Type B pancreatic cell (in vitro differentiated cells): ENCODE results near the gene MIOX. TPM values are rescaled to one million over a fixed set of nuclear protein-coding genes. Genes with fewer than 3 reads are reported as not detected.
"Not testable (repeated sequence)": the region's sequence is repeated elsewhere in the genome, so short reads cannot be mapped to it uniquely, and the experiment has no call there.

Experiments used
- DNase-seq: peaks from one replicate; pipeline ENCODE4 v3.0.0; 2021; ENCODE audit warnings: mixed read lengths; ENCODE audit not compliant: unreplicated experiment; ENCODE audit errors: extremely low spot score
- H3K27ac Mint-ChIP-seq: 2 replicates; pipeline ENCODE4 v1.8.0; 2021; ENCODE audit warnings: mild to moderate bottlenecking, mixed read lengths
- H3K27me3 Mint-ChIP-seq: 2 replicates; pipeline ENCODE4 v1.8.0; 2021; ENCODE audit warnings: mixed read lengths
- H3K36me3 Mint-ChIP-seq: 2 replicates; pipeline ENCODE4 v1.8.0; 2021; ENCODE audit warnings: mixed read lengths
- H3K4me1 Mint-ChIP-seq: one replicate; pipeline ENCODE4 v1.8.0; 2021; ENCODE audit warnings: mixed read lengths; ENCODE audit not compliant: unreplicated experiment
- H3K4me3 Mint-ChIP-seq: 2 replicates; pipeline ENCODE4 v1.8.0; 2021; ENCODE audit warnings: mild to moderate bottlenecking, mixed read lengths
- H3K9me3 Mint-ChIP-seq: 2 replicates; pipeline ENCODE4 v1.8.0; 2021; ENCODE audit warnings: mixed read lengths
- total RNA-seq: library from RNA; stranded (reverse); gene quantifications from 2 replicates; pipeline ENCODE4 v1.2.1, GENCODE V29; 2021; ENCODE audit warnings: low replicate concordance
- TF ChIP-seq, protein P1 (sequence below): fragments of 200-600 bp; sonication (generic); conservative IDR thresholded peaks from 2 replicates; pipeline ENCODE4 v1.5.0; 2021; ENCODE audit warnings: antibody characterized with exemption, mild to moderate bottlenecking

MIOX gene
- total RNA-seq, 1 donor from 2014 or later: not detected

DNA sequence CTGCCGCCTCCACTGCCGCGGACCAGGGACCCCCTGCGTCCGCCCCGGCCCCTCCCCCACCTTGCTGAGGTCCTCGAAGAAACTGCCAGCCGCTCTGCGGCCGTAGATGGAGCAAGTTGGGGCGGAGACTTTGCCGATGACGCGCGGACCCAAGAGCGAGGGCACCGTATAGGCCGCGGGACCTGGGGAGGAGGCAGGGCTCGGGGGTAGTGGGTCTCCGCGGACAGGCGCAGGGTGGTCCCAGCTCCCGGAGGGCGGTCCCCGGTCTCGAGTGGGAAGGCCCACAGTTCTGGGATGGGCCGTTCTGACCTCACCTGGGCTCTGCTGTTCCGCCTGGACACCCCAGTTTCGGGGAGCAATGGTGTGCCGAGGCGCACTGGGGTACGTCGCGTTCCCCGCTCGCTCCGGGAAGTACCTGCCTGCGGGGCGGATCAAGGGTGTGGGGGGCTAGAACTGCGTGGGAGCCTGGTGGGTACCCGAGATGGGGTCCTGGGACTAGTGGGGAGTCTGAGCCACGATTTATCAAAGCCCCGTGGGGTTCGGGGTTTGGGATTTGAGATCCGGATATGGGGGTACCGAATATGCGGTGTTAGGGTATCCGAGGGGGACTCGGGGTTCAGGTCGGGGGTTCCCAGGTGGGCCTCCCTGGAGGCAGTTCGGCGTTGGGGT, 44.4 kb downstream of the MIOX start:
- TF ChIP-seq, protein P1, sequence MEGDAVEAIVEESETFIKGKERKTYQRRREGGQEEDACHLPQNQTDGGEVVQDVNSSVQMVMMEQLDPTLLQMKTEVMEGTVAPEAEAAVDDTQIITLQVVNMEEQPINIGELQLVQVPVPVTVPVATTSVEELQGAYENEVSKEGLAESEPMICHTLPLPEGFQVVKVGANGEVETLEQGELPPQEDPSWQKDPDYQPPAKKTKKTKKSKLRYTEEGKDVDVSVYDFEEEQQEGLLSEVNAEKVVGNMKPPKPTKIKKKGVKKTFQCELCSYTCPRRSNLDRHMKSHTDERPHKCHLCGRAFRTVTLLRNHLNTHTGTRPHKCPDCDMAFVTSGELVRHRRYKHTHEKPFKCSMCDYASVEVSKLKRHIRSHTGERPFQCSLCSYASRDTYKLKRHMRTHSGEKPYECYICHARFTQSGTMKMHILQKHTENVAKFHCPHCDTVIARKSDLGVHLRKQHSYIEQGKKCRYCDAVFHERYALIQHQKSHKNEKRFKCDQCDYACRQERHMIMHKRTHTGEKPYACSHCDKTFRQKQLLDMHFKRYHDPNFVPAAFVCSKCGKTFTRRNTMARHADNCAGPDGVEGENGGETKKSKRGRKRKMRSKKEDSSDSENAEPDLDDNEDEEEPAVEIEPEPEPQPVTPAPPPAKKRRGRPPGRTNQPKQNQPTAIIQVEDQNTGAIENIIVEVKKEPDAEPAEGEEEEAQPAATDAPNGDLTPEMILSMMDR: no peak
- Mint-ChIP-seq H3K36me3 (no peaks in the 10 kb centered on the region), H3K27ac (no peak overlapping the region), H3K4me3 (peak overlapping the region; percentile 71), H3K27me3 (peaks cover 52% of the 10 kb centered on the region), H3K9me3 (no peaks in the 10 kb centered on the region), H3K4me1 (peaks cover 17% of the 10 kb centered on the region)
- no peak for DNase-seq

- DNase-seq: no peak
- Mint-ChIP-seq H3K9me3 (no peaks in the 10 kb centered on the region), H3K27ac (no peak overlapping the region), H3K4me1 (peaks cover 17% of the 10 kb centered on the region), H3K27me3 (peaks cover 52% of the 10 kb centered on the region), H3K4me3 (no peak overlapping the region), H3K36me3 (no peaks in the 10 kb centered on the region)
- TF ChIP-seq, protein P1: no peak
Measured at GRCh38 chr22:50531546-50531961, 44.9 kb downstream of the MIOX start.

- H3K4me3 Mint-ChIP-seq: peak overlapping the region; percentile 74
- H3K27ac Mint-ChIP-seq: peak overlapping the region; percentile 83
- TF ChIP-seq, protein P1: no peak
- H3K36me3 Mint-ChIP-seq: no peaks in the 10 kb centered on the region
- H3K9me3 Mint-ChIP-seq: no peaks in the 10 kb centered on the region
- DNase-seq: no peak
- peaks cover 52% of the 10 kb centered on the region for H3K27me3 Mint-ChIP-seq
- H3K4me1 Mint-ChIP-seq: peaks cover 17% of the 10 kb centered on the region
Measured at GRCh38 chr22:50531962-50532674, 45.5 kb downstream of the MIOX start.

DNA sequence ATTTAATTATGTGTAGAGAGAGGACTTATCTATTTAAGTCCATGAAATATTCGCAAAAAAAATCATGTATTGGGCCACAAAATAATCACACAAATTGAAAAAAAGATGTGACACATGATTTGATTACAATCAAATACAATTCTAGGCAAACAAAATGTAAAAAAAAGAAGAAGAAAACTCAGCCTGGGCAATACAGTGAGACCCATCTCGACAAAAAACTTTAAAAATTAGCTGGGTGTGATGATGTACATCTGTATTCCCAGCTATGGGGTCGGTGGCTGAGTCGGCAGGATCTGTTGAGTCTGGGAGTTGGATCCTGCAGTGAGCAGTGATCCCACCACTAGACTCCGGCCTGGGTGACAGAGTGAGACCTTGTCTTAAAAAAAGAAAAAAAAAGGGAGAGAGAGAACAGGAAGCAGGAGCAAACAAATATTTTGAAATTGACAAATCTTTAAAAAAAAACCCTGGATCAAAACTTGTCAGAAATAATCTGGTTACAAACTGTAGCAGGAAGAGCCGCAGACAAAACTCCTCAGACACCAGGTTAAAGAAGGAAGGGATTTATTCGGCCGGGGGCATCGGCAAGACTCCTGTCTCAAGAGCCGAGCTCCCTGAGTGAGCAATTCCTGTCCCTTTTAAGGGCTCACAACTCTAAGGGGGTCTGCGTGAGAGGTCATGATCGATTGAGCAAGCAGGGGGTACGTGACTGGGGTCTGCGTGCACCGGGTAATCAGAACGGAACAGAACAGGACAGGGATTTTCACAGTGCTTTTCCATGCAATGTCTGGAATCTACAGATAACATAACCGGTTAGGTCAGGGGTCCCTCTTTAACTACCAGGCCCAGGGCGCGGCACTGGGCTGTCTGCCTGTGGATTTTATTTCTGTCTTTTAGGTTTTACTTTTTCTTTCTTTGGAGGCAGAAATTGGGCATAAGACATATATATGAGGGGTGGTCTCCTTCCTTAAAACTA, 46.5 kb downstream of the MIOX start:
- Mint-ChIP-seq H3K27ac (peak overlapping the region; percentile 83), H3K4me1 (peaks cover 17% of the 10 kb centered on the region), H3K36me3 (peaks cover 4% of the 10 kb centered on the region), H3K4me3 (peak overlapping the region; percentile 74), H3K27me3 (peaks cover 48% of the 10 kb centered on the region), H3K9me3 (no peaks in the 10 kb centered on the region)
- TF ChIP-seq, protein P1: no peak
- DNase-seq: no peak

GRCh38 chr22:50533856-50534711, 47.4 kb downstream of the MIOX start:
- peaks cover 39% of the 10 kb centered on the region for H3K27me3 Mint-ChIP-seq
- H3K4me3 Mint-ChIP-seq: peak overlapping the region; percentile 71
- DNase-seq, H3K9me3 Mint-ChIP-seq, H3K36me3 Mint-ChIP-seq: not testable (repeated sequence)
- peaks cover 17% of the 10 kb centered on the region for H3K4me1 Mint-ChIP-seq
- H3K27ac Mint-ChIP-seq: peak overlapping the region; percentile 83
